ENCODE results near the gene HCLS1. TPM values are rescaled to one million over a fixed set of nuclear protein-coding genes. Genes with fewer than 3 reads are reported as not detected.
"Not testable (repeated sequence)": the region's sequence is repeated elsewhere in the genome, so short reads cannot be mapped to it uniquely, and the experiment has no call there.

Gene HCLS1
- total and polyA plus RNA-seq, 7 donors = 13.2 to 91.9 (median 34.6) TPM

- Histone ChIP-seq H3K9me3 (no peaks in the 10 kb centered on the region), H3K4me1 (no peaks in the 10 kb centered on the region), H3K27ac (no peak overlapping the region), H3K4me3 (no peak overlapping the region), H3K27me3 (no peaks in the 10 kb centered on the region), H3K36me3 (no peaks in the 10 kb centered on the region)
- WGBS, 2 donors = 86 to 89% methylated on average over 4 of the region's 4 CpGs
- intact Hi-C loops (cut with DNase I) = no loop called here
- DNase-seq = no peak
- TF ChIP-seq CTCF (IDR thresholded peaks at IDR 0.05) (no peak), EP300 (IDR thresholded peaks at IDR 0.05) (no peak), POLR2A (IDR thresholded peaks at IDR 0.05) (no peak), POLR2AphosphoS5 (IDR thresholded peaks at IDR 0.05) (no peak)
These were observed 64.8 kb downstream of the HCLS1 start for GRCh38 chr3:121595765-121596406.

- no peaks in the 10 kb centered on the region for H3K4me1 ChIP-seq
- intact Hi-C loops (cut with DNase I) = no loop called here
- H3K9me3 ChIP-seq = no peaks in the 10 kb centered on the region
- WGBS, 2 donors = 40 to 73% methylated on average over 2 of the region's 2 CpGs
- no peak for DNase-seq
- no peaks in the 10 kb centered on the region for H3K36me3 ChIP-seq
- no peaks in the 10 kb centered on the region for H3K27me3 ChIP-seq
- TF ChIP-seq POLR2AphosphoS5 (IDR thresholded peaks at IDR 0.05) (no peak), EP300 (IDR thresholded peaks at IDR 0.05) (no peak), CTCF (IDR thresholded peaks at IDR 0.05) (no peak), POLR2A (IDR thresholded peaks at IDR 0.05) (no peak)
- H3K27ac ChIP-seq = no peak overlapping the region
- H3K4me3 ChIP-seq = no peak overlapping the region
These were observed 65.9 kb downstream of the HCLS1 start for GRCh38 chr3:121594850-121595249.

GRCh38 chr3:121593806-121594205 lies 66.9 kb downstream of the HCLS1 start:
- H3K36me3 ChIP-seq; H3K9me3 ChIP-seq; H3K27ac ChIP-seq; intact Hi-C loops (cut with DNase I); H3K4me1 ChIP-seq; H3K27me3 ChIP-seq; H3K4me3 ChIP-seq; DNase-seq: not testable (repeated sequence)
- WGBS, 2 donors = 91 to 96% methylated on average over 4 of the region's 4 CpGs

GRCh38 chr3:121592856-121593702 lies 67.6 kb downstream of the HCLS1 start, which contains the start of gene FBXO40:
FBXO40 (plus strand) TSS chr3:121593379; CDS start chr3:121620576, 27,197 bp downstream.
- Histone ChIP-seq H3K9me3 (no peaks in the 10 kb centered on the region), H3K4me3 (no peak within 1 kb of the TSS), H3K27me3 (no peaks in the 10 kb centered on the region), H3K27ac (no peak within 1 kb of the TSS), H3K4me1 (no peaks in the 10 kb centered on the region), H3K36me3 (no peaks in the 10 kb centered on the region)
- no peak for TF ChIP-seq POLR2AphosphoS5 (IDR thresholded peaks at IDR 0.05)
- TF ChIP-seq CTCF (IDR thresholded peaks at IDR 0.05) = no peak
- no peak for TF ChIP-seq EP300 (IDR thresholded peaks at IDR 0.05)
- no peak for TF ChIP-seq POLR2A (IDR thresholded peaks at IDR 0.05)
- intact Hi-C loops (cut with DNase I) = no loop called here
- DNase-seq = no peak
- 60 to 77% methylated on average over 11 of the region's 11 CpGs for WGBS, 2 donors

GRCh38 chr3:121584418-121584817 lies 76.3 kb downstream of the HCLS1 start:
- intact Hi-C loops (cut with DNase I) = no loop called here
- no peaks in the 10 kb centered on the region for H3K36me3 ChIP-seq

More at GRCh38 chr3:121584418-121584817, 76.3 kb downstream of the HCLS1 start:
- H3K4me3 ChIP-seq = no peak overlapping the region
- whole genome bisulfite sequencing, 2 donors = 96 to 97% methylated on average over 1 of the region's 1 CpG
- no peaks in the 10 kb centered on the region for H3K9me3 ChIP-seq
- DNase-seq = no peak
- H3K27me3 ChIP-seq = no peaks in the 10 kb centered on the region
- no peak overlapping the region for H3K27ac ChIP-seq
- no peaks in the 10 kb centered on the region for H3K4me1 ChIP-seq
- no peak for TF ChIP-seq CTCF (IDR thresholded peaks at IDR 0.05)
- no peak for TF ChIP-seq POLR2A (IDR thresholded peaks at IDR 0.05)
- no peak for TF ChIP-seq POLR2AphosphoS5 (IDR thresholded peaks at IDR 0.05)
- TF ChIP-seq EP300 (IDR thresholded peaks at IDR 0.05) = no peak
